HEK293T (cell line): Measurements from ENCODE around the gene MPP7.
"Not testable (repeated sequence)": the region's sequence is repeated elsewhere in the genome, so short reads cannot be mapped to it uniquely, and the experiment has no call there.

Experiments
- BHLHE40 ChIP-seq: fragments of 450-650 bp; IDR thresholded peaks from 2 replicates; pipeline ENCODE4 v1.6.1; 2016; ENCODE audit warnings: mild to moderate bottlenecking, moderate library complexity, borderline replicate concordance
- CTBP1 ChIP-seq: fragments of 450-650 bp; IDR thresholded peaks from 2 replicates; pipeline ENCODE4 v1.6.1; 2016; ENCODE audit warnings: borderline replicate concordance
- ELF4 ChIP-seq: fragments of 450-650 bp; IDR thresholded peaks from 2 replicates; pipeline ENCODE4 v1.6.1; 2017; ENCODE audit warnings: antibody characterized with exemption
- FOXA1 ChIP-seq: fragments of 450-650 bp; IDR thresholded peaks from 2 replicates; pipeline ENCODE4 v1.6.1; 2016; ENCODE audit warnings: mild to moderate bottlenecking
- FOXM1 ChIP-seq: fragments of 450-650 bp; IDR thresholded peaks from 2 replicates; pipeline ENCODE4 v1.6.1; 2017; ENCODE audit warnings: mild to moderate bottlenecking, borderline replicate concordance
- LEF1 ChIP-seq: fragments of 450-650 bp; IDR thresholded peaks from 2 replicates; pipeline ENCODE4 v1.6.1; 2017; ENCODE audit warnings: mild to moderate bottlenecking, borderline replicate concordance
- NFRKB ChIP-seq: fragments of 450-650 bp; IDR thresholded peaks from 2 replicates; pipeline ENCODE4 v1.6.1; 2016; ENCODE audit warnings: mild to moderate bottlenecking, moderate library complexity
- SUZ12 ChIP-seq: fragments of 450-650 bp; IDR thresholded peaks from 2 replicates; pipeline ENCODE4 v1.6.1; 2016; ENCODE audit warnings: mild to moderate bottlenecking
- TARDBP ChIP-seq: fragments of 450-650 bp; IDR thresholded peaks from 2 replicates; pipeline ENCODE4 v1.6.1; 2016
- ZNF384 ChIP-seq: fragments of 450-650 bp; IDR thresholded peaks from 2 replicates; pipeline ENCODE4 v1.6.1; 2016

DNA sequence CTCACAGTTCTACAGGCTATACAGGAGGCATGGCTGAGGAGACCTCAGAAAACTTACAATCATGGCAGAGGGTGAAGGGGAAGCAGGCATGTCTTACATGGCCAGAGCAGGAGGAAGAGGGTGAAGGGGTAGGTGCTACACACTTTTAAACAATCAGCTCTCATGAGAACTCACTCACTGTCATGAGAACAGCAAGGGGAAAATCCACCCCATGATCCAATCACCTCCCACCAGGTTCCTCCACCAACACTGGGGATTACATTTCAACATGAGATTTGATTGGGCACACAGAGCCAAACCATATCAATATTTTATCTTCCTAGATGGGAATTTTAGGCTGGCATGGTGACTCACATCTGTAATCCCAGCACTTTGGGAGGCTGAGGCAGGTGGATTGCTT is 16.2 kb upstream of the MPP7 start:
- not testable (repeated sequence) for TF ChIP-seq ELF4, FOXA1, LEF1, NFRKB, TARDBP, CTBP1, ZNF384, BHLHE40, FOXM1, SUZ12
